ENCODE measurements around the gene PDZD2. TPM values are rescaled to one million over a fixed set of nuclear protein-coding genes. Genes with fewer than 3 reads are reported as not detected.
A peak's percentile ranks its signal among the peaks of the same experiment; 100 is the strongest.

The PDZD2 gene
- total and polyA plus RNA-seq, 9 donors = 4.6 to 12.6 (median 7.9) TPM

DNA sequence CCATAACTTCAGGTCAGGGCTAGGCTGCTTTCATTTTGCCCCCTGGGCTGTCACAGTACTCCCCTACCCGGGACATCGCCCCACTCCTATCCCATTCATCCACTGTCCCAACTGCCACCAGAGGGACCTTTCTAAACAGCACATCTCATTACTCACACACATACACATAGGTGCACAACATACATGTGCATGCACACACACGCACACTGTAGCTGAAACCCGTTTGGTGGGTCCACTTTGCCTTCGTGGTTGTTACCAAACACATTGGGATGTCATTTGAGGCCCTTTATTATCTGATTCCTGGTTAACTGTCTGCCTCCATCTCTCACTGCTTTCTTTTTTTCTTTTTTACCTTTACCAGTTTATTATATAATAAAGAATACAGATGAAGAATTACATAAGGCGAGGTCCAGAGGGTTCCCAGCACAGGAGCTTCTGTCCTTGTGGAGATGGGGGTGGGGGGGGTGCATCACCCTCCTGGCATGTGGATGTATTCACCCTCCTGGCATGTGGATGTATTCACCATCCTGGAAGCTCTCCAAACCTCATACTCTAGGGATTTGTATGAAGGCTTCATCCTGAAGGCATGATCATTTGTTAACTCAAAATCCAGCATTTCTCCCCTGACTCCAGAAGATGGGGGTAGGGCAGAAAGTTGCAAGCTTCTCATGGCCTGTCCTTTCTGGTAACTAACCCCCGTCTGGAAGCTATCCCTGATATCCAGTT lies 349.2 kb downstream of the PDZD2 start:
- Histone ChIP-seq H3K36me3 (ENCODE audit: control insufficient read depth, insufficient read depth, low read length) (no peaks in the 10 kb centered on the region), H3K4me3 (ENCODE audit: low read length) (no peak overlapping the region), H3K9me3 (replicated peaks; ENCODE audit: control insufficient read depth, low read depth, low read length) (peaks cover 9% of the 10 kb centered on the region), H3K27me3 (ENCODE audit: control insufficient read depth, insufficient read depth, low read length) (no peaks in the 10 kb centered on the region), H3K4me1 (ENCODE audit: control insufficient read depth, insufficient read depth, low read length) (peaks cover 15% of the 10 kb centered on the region), H3K27ac (ENCODE audit: low read length) (no peak overlapping the region)
- WGBS (ENCODE audit: insufficient coverage) = 90% methylated on average over 6 of the region's 7 CpGs
- DNase-seq = no peak

DNA sequence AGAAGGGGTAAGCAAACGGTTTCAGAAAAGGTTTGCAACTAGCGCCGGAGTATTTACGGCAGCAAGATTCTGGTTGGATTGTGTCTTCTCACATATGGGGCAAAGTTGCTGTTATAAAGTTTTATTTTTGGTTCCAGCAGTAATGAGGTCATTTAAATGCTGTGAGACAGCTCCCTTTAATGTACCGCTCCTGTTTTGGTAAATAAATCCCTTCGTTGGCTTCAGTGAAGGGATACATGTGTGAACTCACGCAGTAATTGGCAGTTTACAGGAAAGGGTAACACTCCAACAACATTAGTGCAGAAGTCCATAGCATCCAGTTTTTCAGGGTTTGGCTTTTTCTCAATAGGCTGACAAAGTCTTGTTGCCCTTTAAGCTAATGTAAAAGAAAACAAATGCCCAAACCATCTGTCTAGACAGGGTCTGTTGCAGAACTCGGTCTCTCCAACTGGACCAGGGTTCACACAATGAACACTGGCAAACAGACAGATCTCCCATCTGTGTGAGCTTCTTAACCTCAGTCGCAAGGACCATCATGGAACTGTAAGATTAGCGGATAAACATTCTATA lies 351.2 kb downstream of the PDZD2 start:
- Histone ChIP-seq H3K27ac (ENCODE audit: low read length) (no peak overlapping the region), H3K9me3 (replicated peaks; ENCODE audit: control insufficient read depth, low read depth, low read length) (peaks cover 9% of the 10 kb centered on the region), H3K27me3 (ENCODE audit: control insufficient read depth, insufficient read depth, low read length) (no peaks in the 10 kb centered on the region), H3K4me1 (ENCODE audit: control insufficient read depth, insufficient read depth, low read length) (peaks cover 6% of the 10 kb centered on the region), H3K4me3 (ENCODE audit: low read length) (no peak overlapping the region), H3K36me3 (ENCODE audit: control insufficient read depth, insufficient read depth, low read length) (no peaks in the 10 kb centered on the region)
- peak; percentile 41 for DNase-seq
- WGBS (ENCODE audit: insufficient coverage) = 71% methylated on average over 6 of the region's 10 CpGs

DNA sequence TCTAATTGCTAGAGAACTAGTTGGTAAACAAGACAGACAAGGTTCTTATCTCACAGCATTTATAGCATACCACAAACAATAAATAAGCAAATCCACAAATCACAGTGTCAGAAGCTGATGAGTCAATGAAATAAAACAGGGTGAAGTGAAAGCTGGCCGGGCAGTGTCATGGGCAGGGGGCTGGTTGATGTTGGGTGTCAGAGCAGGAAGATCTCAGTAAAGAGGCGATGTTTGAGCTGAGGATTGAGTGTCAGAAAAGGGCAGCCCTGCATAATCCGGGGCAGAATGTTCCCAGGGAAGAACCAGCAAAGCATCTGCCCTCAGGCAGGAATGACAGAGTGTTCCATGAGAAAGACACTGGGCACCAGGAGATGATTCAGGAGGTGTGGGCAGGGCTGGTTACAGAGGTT lies 351.8 kb downstream of the PDZD2 start:
- no peak overlapping the region for H3K27ac ChIP-seq (ENCODE audit: low read length)
- 85% methylated on average over 3 of the region's 3 CpGs for WGBS (ENCODE audit: insufficient coverage)
- H3K36me3 ChIP-seq (ENCODE audit: control insufficient read depth, insufficient read depth, low read length) = no peaks in the 10 kb centered on the region
- no peak overlapping the region for H3K4me3 ChIP-seq (ENCODE audit: low read length)
- H3K9me3 ChIP-seq (replicated peaks; ENCODE audit: control insufficient read depth, low read depth, low read length) = peaks cover 9% of the 10 kb centered on the region
- DNase-seq = no peak
- no peaks in the 10 kb centered on the region for H3K27me3 ChIP-seq (ENCODE audit: control insufficient read depth, insufficient read depth, low read length)
- H3K4me1 ChIP-seq (ENCODE audit: control insufficient read depth, insufficient read depth, low read length) = peaks cover 6% of the 10 kb centered on the region

DNA sequence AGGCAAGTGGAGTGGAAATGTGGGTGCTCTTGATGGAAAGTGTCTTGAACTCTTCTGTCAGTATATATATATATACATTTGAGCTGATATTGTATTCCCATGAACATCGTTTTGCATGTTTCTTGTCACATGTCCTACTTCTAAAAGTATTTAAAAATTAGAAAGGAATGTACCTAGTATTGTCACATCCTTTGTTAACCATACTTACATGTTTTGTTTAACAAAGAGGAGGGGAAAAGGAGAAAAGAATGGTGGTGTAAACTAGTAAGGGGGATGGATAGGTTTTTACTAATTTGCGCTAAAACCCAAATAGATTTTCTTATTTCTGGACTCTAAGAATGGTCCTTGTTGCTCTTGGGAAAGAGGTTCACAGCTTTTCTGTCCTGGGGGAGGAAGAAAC lies 353.4 kb downstream of the PDZD2 start:
- peaks cover 5% of the 10 kb centered on the region for H3K9me3 ChIP-seq (replicated peaks; ENCODE audit: control insufficient read depth, low read depth, low read length)
- no peak for DNase-seq
- H3K27ac ChIP-seq (ENCODE audit: low read length) = no peak overlapping the region
- no CpG with 5 or more reads among the region's 2 CpGs for WGBS (ENCODE audit: insufficient coverage)
- peaks cover 6% of the 10 kb centered on the region for H3K4me1 ChIP-seq (ENCODE audit: control insufficient read depth, insufficient read depth, low read length)
- H3K4me3 ChIP-seq (ENCODE audit: low read length) = no peak overlapping the region
- H3K36me3 ChIP-seq (ENCODE audit: control insufficient read depth, insufficient read depth, low read length) = no peaks in the 10 kb centered on the region
- no peaks in the 10 kb centered on the region for H3K27me3 ChIP-seq (ENCODE audit: control insufficient read depth, insufficient read depth, low read length)

DNA sequence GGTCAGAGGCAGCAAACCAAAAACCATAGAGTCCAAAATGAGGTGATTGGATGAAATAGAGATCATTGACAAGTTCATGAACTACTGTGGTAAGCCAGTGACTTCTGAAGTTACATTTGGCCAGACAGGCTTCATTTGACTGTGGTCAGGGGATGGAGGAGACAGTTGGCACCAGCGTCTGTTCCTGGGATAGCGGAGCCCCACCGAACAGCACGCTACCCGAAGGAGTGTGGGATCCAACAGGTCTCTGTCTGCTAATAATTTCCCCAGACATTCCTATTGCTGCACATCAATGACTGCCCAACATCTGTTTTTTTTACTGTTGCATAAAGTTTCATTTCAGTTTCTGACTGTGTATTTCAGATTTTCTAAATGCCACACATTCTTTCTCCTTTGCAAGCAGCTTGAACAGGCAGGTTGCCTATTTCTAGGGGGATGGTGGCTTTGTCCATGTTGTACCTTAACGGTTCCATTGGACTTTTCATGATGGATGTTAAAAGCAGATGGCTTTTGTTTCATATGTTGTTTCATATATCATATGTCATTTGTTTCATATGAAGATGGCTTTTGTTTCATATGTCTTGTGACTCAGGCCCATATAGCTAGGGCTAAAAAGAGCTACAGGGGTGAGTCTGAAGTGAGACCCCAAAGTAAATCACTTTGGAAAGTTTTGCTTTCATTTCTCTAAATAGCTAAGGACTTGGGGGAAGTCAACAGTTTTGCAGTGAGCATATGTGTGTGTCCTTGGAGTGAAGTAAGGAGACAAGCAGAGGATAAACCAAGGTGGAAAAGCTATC lies 354.4 kb downstream of the PDZD2 start:
- Histone ChIP-seq H3K4me3 (ENCODE audit: low read length) (no peak overlapping the region), H3K36me3 (ENCODE audit: control insufficient read depth, insufficient read depth, low read length) (no peaks in the 10 kb centered on the region), H3K27me3 (ENCODE audit: control insufficient read depth, insufficient read depth, low read length) (no peaks in the 10 kb centered on the region), H3K4me1 (ENCODE audit: control insufficient read depth, insufficient read depth, low read length) (peaks cover 6% of the 10 kb centered on the region), H3K27ac (ENCODE audit: low read length) (no peak overlapping the region), H3K9me3 (replicated peaks; ENCODE audit: control insufficient read depth, low read depth, low read length) (no peaks in the 10 kb centered on the region)
- DNase-seq = peak; percentile 88
- WGBS (ENCODE audit: insufficient coverage) = 48% methylated on average over 4 of the region's 6 CpGs

DNA sequence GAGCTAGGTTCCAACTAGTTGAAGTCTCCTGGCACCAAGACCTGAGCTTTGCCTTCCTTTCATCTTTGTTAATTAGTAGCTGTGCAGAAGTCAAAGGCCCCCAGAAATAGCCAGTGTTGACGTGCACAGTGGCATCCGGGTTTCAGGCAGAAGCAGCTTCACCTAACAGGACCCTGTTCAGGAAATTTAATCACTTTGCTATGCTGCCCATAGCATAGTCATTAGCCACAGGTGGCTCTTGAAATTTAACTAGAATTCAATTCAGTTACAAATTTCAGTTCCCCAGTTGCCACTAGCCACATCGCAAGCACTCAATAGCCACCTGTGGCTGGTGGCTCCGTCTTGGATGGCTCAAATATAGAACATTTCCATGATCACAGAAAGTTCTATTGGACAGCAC lies 356.1 kb downstream of the PDZD2 start:
- 79% methylated on average over 4 of the region's 4 CpGs for WGBS (ENCODE audit: insufficient coverage)
- no peaks in the 10 kb centered on the region for H3K9me3 ChIP-seq (replicated peaks; ENCODE audit: control insufficient read depth, low read depth, low read length)

DNA sequence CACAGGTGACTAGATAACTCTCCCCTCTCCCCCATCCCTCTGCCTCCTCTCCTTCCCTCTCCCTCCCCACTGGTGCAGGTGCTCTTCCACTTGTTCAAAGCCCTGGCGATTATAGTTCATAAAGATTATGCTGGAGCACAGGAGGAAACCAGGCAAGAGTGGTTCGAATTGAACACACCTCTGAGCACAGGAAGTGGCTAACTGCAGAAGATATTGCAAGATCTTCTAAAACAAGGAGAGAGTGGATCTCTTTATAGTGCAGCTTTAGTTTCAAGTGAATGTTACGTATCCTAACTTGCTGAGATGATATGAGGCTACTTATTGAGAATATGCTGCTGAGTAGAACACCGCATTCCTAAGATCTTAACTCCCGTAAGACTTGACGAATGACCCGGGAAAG lies 356.8 kb downstream of the PDZD2 start:
- Histone ChIP-seq H3K36me3 (ENCODE audit: control insufficient read depth, insufficient read depth, low read length) (no peaks in the 10 kb centered on the region), H3K4me1 (ENCODE audit: control insufficient read depth, insufficient read depth, low read length) (peaks cover 3% of the 10 kb centered on the region), H3K27ac (ENCODE audit: low read length) (no peak overlapping the region), H3K4me3 (ENCODE audit: low read length) (no peak overlapping the region), H3K9me3 (replicated peaks; ENCODE audit: control insufficient read depth, low read depth, low read length) (no peaks in the 10 kb centered on the region), H3K27me3 (ENCODE audit: control insufficient read depth, insufficient read depth, low read length) (no peaks in the 10 kb centered on the region)
- DNase-seq = no peak
- 62% methylated on average over 2 of the region's 7 CpGs for WGBS (ENCODE audit: insufficient coverage)

More for the DNA sequence above, 356.1 kb downstream of the PDZD2 start:
- no peak for DNase-seq
- H3K36me3 ChIP-seq (ENCODE audit: control insufficient read depth, insufficient read depth, low read length) = no peaks in the 10 kb centered on the region
- no peak overlapping the region for H3K4me3 ChIP-seq (ENCODE audit: low read length)
- peaks cover 4% of the 10 kb centered on the region for H3K4me1 ChIP-seq (ENCODE audit: control insufficient read depth, insufficient read depth, low read length)
- H3K27ac ChIP-seq (ENCODE audit: low read length) = no peak overlapping the region
- no peaks in the 10 kb centered on the region for H3K27me3 ChIP-seq (ENCODE audit: control insufficient read depth, insufficient read depth, low read length)

DNA sequence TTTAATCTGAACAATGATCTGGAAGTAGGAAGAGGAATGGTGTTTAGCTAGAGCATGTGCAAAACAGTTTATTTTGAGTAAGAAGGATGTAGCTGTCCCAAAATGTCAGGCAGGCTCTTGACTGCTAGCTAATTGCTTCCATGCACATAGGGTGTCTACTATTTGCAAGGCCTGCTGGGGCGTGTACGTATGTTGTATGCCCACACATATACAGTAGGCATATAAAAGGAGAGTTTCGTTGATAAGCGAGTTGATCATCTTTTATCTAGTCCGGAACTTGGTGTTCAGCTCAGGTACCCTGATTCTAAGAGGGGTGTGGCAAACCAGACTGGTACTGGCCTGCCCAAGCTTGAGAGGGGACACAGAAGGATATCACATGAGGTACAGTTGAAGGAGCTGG lies 358.0 kb downstream of the PDZD2 start:
- H3K4me3 ChIP-seq (ENCODE audit: low read length) = no peak overlapping the region
- no peak overlapping the region for H3K27ac ChIP-seq (ENCODE audit: low read length)
- H3K9me3 ChIP-seq (replicated peaks; ENCODE audit: control insufficient read depth, low read depth, low read length) = no peaks in the 10 kb centered on the region
- no peaks in the 10 kb centered on the region for H3K27me3 ChIP-seq (ENCODE audit: control insufficient read depth, insufficient read depth, low read length)
- no peaks in the 10 kb centered on the region for H3K36me3 ChIP-seq (ENCODE audit: control insufficient read depth, insufficient read depth, low read length)
- WGBS (ENCODE audit: insufficient coverage) = 100% methylated on average over 3 of the region's 5 CpGs
- peaks cover 2% of the 10 kb centered on the region for H3K4me1 ChIP-seq (ENCODE audit: control insufficient read depth, insufficient read depth, low read length)
- no peak for DNase-seq

DNA sequence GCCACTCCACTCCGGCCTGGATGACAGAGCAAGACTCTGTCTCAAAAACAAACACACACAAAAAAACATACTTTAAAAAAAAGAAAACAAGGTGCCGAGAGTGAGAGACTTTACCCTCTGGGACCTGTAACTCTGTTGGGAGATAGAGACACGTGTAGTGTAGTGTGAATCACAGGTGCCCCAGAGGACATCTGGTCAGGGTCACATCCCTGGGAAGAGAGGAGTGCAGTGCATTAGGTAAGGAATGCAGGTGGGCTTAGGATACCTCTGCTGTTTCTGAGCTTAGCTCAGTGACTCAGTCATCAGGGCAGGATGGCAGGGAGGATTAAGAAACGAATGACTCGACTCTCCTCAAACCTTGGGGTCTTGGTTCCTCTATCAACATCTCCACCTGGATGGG lies 360.5 kb downstream of the PDZD2 start:
- H3K27me3 ChIP-seq (ENCODE audit: control insufficient read depth, insufficient read depth, low read length) = no peaks in the 10 kb centered on the region
- no peaks in the 10 kb centered on the region for H3K36me3 ChIP-seq (ENCODE audit: control insufficient read depth, insufficient read depth, low read length)
- peaks cover 2% of the 10 kb centered on the region for H3K4me1 ChIP-seq (ENCODE audit: control insufficient read depth, insufficient read depth, low read length)
- no peak for DNase-seq
- no peak overlapping the region for H3K27ac ChIP-seq (ENCODE audit: low read length)
- WGBS (ENCODE audit: insufficient coverage) = 83% methylated on average over 3 of the region's 5 CpGs
- H3K9me3 ChIP-seq (replicated peaks; ENCODE audit: control insufficient read depth, low read depth, low read length) = no peaks in the 10 kb centered on the region
- no peak overlapping the region for H3K4me3 ChIP-seq (ENCODE audit: low read length)

DNA sequence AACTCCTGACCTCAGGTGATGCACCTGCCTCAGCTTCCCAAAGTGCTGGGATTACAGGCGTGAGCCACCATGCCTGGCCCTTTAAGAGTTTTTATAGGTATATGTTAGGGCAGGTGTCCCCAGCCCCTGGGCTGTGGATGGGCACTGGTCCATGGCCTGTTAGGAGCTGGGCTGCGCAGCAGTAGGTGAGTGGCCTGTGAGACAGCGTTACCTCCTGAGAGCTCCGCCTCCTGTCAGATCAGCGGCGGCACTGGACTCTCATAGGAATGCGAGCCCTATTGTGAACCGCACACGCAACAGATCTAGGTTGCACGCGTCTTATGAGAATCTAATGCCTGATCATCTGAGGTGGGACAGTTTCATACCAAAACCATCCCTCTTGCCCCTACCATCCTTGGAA lies 361.8 kb downstream of the PDZD2 start:
- no peaks in the 10 kb centered on the region for H3K36me3 ChIP-seq (ENCODE audit: control insufficient read depth, insufficient read depth, low read length)
- no peaks in the 10 kb centered on the region for H3K27me3 ChIP-seq (ENCODE audit: control insufficient read depth, insufficient read depth, low read length)
- no peak overlapping the region for H3K4me3 ChIP-seq (ENCODE audit: low read length)
- 99% methylated on average over 7 of the region's 11 CpGs for WGBS (ENCODE audit: insufficient coverage)
- H3K4me1 ChIP-seq (ENCODE audit: control insufficient read depth, insufficient read depth, low read length) = peaks cover 2% of the 10 kb centered on the region
- H3K9me3 ChIP-seq (replicated peaks; ENCODE audit: control insufficient read depth, low read depth, low read length) = no peaks in the 10 kb centered on the region
- no peak overlapping the region for H3K27ac ChIP-seq (ENCODE audit: low read length)
- no peak for DNase-seq
